SK-N-SH (cell line): ENCODE results near the gene HERC5. TPM values are rescaled to one million over a fixed set of nuclear protein-coding genes. Genes with fewer than 3 reads are reported as not detected.

Experiments used
- CTCF ChIA-PET: fragments of 300-600, 350-600 bp; formaldehyde crosslinking; extraction: SDS; loops from one replicate; lab custom pipeline; 2021; lab: Yijun Ruan, JAX
- POLR2A ChIA-PET: fragments of 350-600 bp; sonication (Branson Sonifier 250); formaldehyde crosslinking; extraction: SDS; loops from one replicate; lab custom pipeline; 2020; ENCODE audit warnings: antibody characterized with exemption, inconsistent platforms; lab: Yijun Ruan, JAX
- DNase-seq: peaks from one replicate; pipeline ENCODE4 v3.0.0; 2012
- H2AFZ ChIP-seq: fragments of 200-600 bp; sonication (generic); 2 replicates; pipeline ENCODE4 v1.8.1; 2016; ENCODE audit warnings: antibody characterized with exemption, mild to moderate bottlenecking, low read depth
- H3F3A ChIP-seq: fragments of 200-600 bp; sonication (generic); replicated peaks from 2 replicates; pipeline ENCODE3; 2016; ENCODE audit warnings: antibody characterized with exemption, mild to moderate bottlenecking; ENCODE audit not compliant: insufficient read depth
- H3K27ac ChIP-seq, 2 experiments: fragments of 200-500 bp in 1 of 2; fragments of 200-600 bp in 1 of 2; sonication (Bioruptor generic) in 1 of 2; sonication (generic), shearing (Covaris generic) in 1 of 2; 2 replicates each; pipeline versions ENCODE4 v1.5.1 to v1.6.1; 2014 to 2016; ENCODE audit warnings: low read depth in 2 of 2, inconsistent platforms in 1 of 2, low read length in 1 of 2, mild to moderate bottlenecking in 1 of 2, mixed read lengths in 1 of 2
- H3K27me3 ChIP-seq: fragments of 200-600 bp; sonication (generic), shearing (Covaris generic); 2 replicates; pipeline ENCODE4 v1.6.1; 2016; ENCODE audit warnings: mixed run types; ENCODE audit not compliant: insufficient read depth
- H3K36me3 ChIP-seq, 2 experiments: fragments of 200-500 bp in 1 of 2; fragments of 200-600 bp in 1 of 2; sonication (Bioruptor generic) in 1 of 2; sonication (generic) in 1 of 2; replicated peaks in 1 of 2; 2 replicates each; pipeline versions ENCODE3 to v1.5.1; 2014 to 2016; ENCODE audit warnings: low read length in 1 of 2, mild to moderate bottlenecking in 1 of 2; ENCODE audit not compliant: insufficient read depth in 2 of 2, control insufficient read depth in 1 of 2
- H3K4me1 ChIP-seq, 2 experiments: fragments of 200-500 bp in 1 of 2; fragments of 200-600 bp in 1 of 2; sonication (Bioruptor generic) in 1 of 2; sonication (generic), shearing (Covaris generic) in 1 of 2; 2 replicates each; pipeline versions ENCODE4 v1.5.1 to v1.6.1; 2014 to 2016; ENCODE audit warnings: low read depth in 1 of 2, low read length in 1 of 2, mixed run types in 1 of 2; ENCODE audit not compliant: insufficient read depth in 2 of 2, control insufficient read depth in 1 of 2
- H3K4me2 ChIP-seq: fragments of 200-600 bp; sonication (generic), shearing (Covaris generic); 2 replicates; pipeline ENCODE4 v1.6.1; 2017; ENCODE audit warnings: mixed run types
- H3K4me3 ChIP-seq, 2 experiments: fragments of 200-500 bp in 1 of 2; fragments of 200-600 bp in 1 of 2; sonication (Bioruptor generic) in 1 of 2; sonication (generic), shearing (Covaris generic) in 1 of 2; 2 replicates each; pipeline versions ENCODE4 v1.5.1 to v1.8.1; 2014 to 2016; ENCODE audit warnings: low read depth in 2 of 2, inconsistent platforms in 1 of 2, low read length in 1 of 2, mild to moderate bottlenecking in 1 of 2, mixed read lengths in 1 of 2, moderate library complexity in 1 of 2
- H3K79me2 ChIP-seq: fragments of 200-600 bp; sonication (generic); 2 replicates; pipeline ENCODE4 v1.8.1; 2017; ENCODE audit warnings: mild to moderate bottlenecking; ENCODE audit not compliant: insufficient read depth
- H3K9ac ChIP-seq: fragments of 200-600 bp; sonication (generic); 2 replicates; pipeline ENCODE4 v1.6.1; 2017; ENCODE audit warnings: mixed run types
- H3K9me2 ChIP-seq: fragments of 200-600 bp; sonication (generic); 2 replicates; pipeline ENCODE4 v1.6.1; 2017; ENCODE audit warnings: mixed run types
- H3K9me3 ChIP-seq: fragments of 200-600 bp; sonication (generic); 2 replicates; pipeline ENCODE4 v1.6.1; 2017; ENCODE audit warnings: mixed run types, mild to moderate bottlenecking, moderate library complexity
- H4K20me1 ChIP-seq: fragments of 200-600 bp; sonication (generic); 2 replicates; pipeline ENCODE4 v1.6.1; 2017; ENCODE audit warnings: mild to moderate bottlenecking, mixed run types; ENCODE audit not compliant: insufficient read depth
- ELF1 ChIP-seq: IDR thresholded peaks from 2 replicates; pipeline ENCODE4 v1.4.0; 2012
- EP300 ChIP-seq, 2 experiments: IDR thresholded peaks; 2 replicates each; pipeline versions ENCODE4 v1.4.0 to v1.6.1; 2012; ENCODE audit warnings: borderline replicate concordance in 1 of 2, low read depth in 1 of 2, low read length in 1 of 2
- EZH2phosphoT487 ChIP-seq: fragments of 200-600 bp; sonication (generic); IDR thresholded peaks from 2 replicates; pipeline ENCODE4 v1.6.1; 2017; ENCODE audit warnings: low read depth, mixed run types, mild to moderate bottlenecking, antibody characterized with exemption, moderate library complexity, borderline replicate concordance
- FOSL2 ChIP-seq: IDR thresholded peaks from 2 replicates; pipeline ENCODE4 v1.4.0; 2012; ENCODE audit warnings: low read depth, mild to moderate bottlenecking, moderate library complexity, borderline replicate concordance
- GATA2 ChIP-seq: sonication (generic); formaldehyde crosslinking; IDR thresholded peaks from 2 replicates; pipeline ENCODE4 v1.5.0; 2020; ENCODE audit warnings: mild to moderate bottlenecking, missing genetic modification reagents
- JUND ChIP-seq: IDR thresholded peaks from 2 replicates; pipeline ENCODE4 v1.4.0; 2012
- NFIC ChIP-seq: IDR thresholded peaks from 2 replicates; pipeline ENCODE4 v1.4.0; 2012; ENCODE audit warnings: borderline replicate concordance
- POLR2AphosphoS5 ChIP-seq: IDR thresholded peaks from 2 replicates; pipeline ENCODE4 v1.6.1; 2012; ENCODE audit warnings: low read depth, low read length
- RCOR1 ChIP-seq: fragments of 150-350 bp; IDR thresholded peaks from 2 replicates; pipeline ENCODE4 v1.6.1; 2017; ENCODE audit warnings: antibody characterized with exemption, low read length
- REST ChIP-seq: IDR thresholded peaks from 2 replicates; pipeline ENCODE4 v1.6.1; 2012; ENCODE audit warnings: mild to moderate bottlenecking, low read depth, low read length, moderate library complexity
- RFX5 ChIP-seq: IDR thresholded peaks from 2 replicates; pipeline ENCODE4 v1.6.1; 2012; ENCODE audit warnings: mild to moderate bottlenecking, improper control_type of control experiment, low read length
- RXRA ChIP-seq: IDR thresholded peaks from 2 replicates; pipeline ENCODE4 v1.4.0; 2012; ENCODE audit warnings: low read depth, mild to moderate bottlenecking, borderline replicate concordance
- SMC3 ChIP-seq: IDR thresholded peaks from 2 replicates; pipeline ENCODE4 v1.6.1; 2012; ENCODE audit warnings: low read depth, low read length, improper control_type of control experiment
- TAF1 ChIP-seq: IDR thresholded peaks from 2 replicates; pipeline ENCODE4 v1.6.1; 2012; ENCODE audit warnings: low read depth, mild to moderate bottlenecking, low read length, moderate library complexity, borderline replicate concordance
- TCF12 ChIP-seq: IDR thresholded peaks from 2 replicates; pipeline ENCODE4 v1.4.0; 2012
- YY1 ChIP-seq: IDR thresholded peaks from 2 replicates; pipeline ENCODE4 v1.4.0; 2012; ENCODE audit warnings: low read depth, mild to moderate bottlenecking
- WGBS: methylation state at CpG from one replicate; pipeline ENCODE4 v1.1.6; 2017; ENCODE audit warnings: low lambda C conversion rate; 5-methylcytosine and 5-hydroxymethylcytosine counted together
- polyA plus RNA-seq, 3 experiments: library from polyadenylated mRNA; depleted of rRNA; stranded (reverse); fragments of >200 nt; gene quantifications; 2 replicates each; pipeline ENCODE4 v1.2.3, GENCODE V29; 2012

The HERC5 gene
- polyA plus RNA-seq, 1 of the 3 experiments (the other 2 are of a cell fraction): 0.15 TPM

GRCh38 chr4:88533088-88533790 lies 76.3 kb downstream of the HERC5 start:
- peaks cover 0 to 11% of the 10 kb centered on the region in 2 experiments; a peak in 2 of 4 replicates for H3K4me1 ChIP-seq
- H3K27me3 ChIP-seq: no peaks in the 10 kb centered on the region
- TF ChIP-seq FOSL2 (no peak), RXRA (no peak), GATA2 (CRISPR knock-in tag) (no peak), REST (no peak), TCF12 (peak; percentile 29; the same call in 1 of the 2 replicates), JUND (0 out of 2 replicates have a peak, but pooled peaks have one; percentile 5)
- 61% methylated on average over 6 of the region's 6 CpGs for WGBS
- H3K9me3 ChIP-seq: no peaks in the 10 kb centered on the region
- H4K20me1 ChIP-seq: no peaks in the 10 kb centered on the region
- H3K9me2 ChIP-seq: no peaks in the 10 kb centered on the region
- H3K4me2 ChIP-seq: peak overlapping the region; percentile 69
- H3K4me3 ChIP-seq: peak overlapping the region in 1 of 2 experiments; percentile 46; a peak in 1 of 4 replicates
- 0 out of 2 replicates have a peak overlapping the region, but pooled peaks have one; percentile 15 for H2AFZ ChIP-seq
- no peaks in the 10 kb centered on the region for H3K36me3 ChIP-seq
- H3K9ac ChIP-seq: peak overlapping the region; percentile 80; the same call in 1 of the 2 replicates
- H3F3A ChIP-seq: peaks cover 41% of the 10 kb centered on the region
- CTCF ChIA-PET: interaction anchor here (0.7 kb wide), 1 partner anchor 126 kb away, joined by 4 read pairs; no protein-coding TSS in a partner anchor
- POLR2A ChIA-PET: no interaction called here
- peak overlapping the region; percentile 62 to 100; a peak in 3 of 4 replicates for H3K27ac ChIP-seq
- DNase-seq: no peak
- peaks cover 36% of the 10 kb centered on the region for H3K79me2 ChIP-seq

- peaks cover 29% of the 10 kb centered on the region for H3K79me2 ChIP-seq
- no peaks in the 10 kb centered on the region for H3K9me2 ChIP-seq
- H3K4me3 ChIP-seq: peak overlapping the region; percentile 17 to 46; a peak in 2 of 4 replicates
- peak overlapping the region; percentile 80 for H3K9ac ChIP-seq
- peak overlapping the region; percentile 62 to 100; a peak in 3 of 4 replicates for H3K27ac ChIP-seq
- CTCF ChIA-PET: interaction anchor here (1.2 to 1.7 kb wide), 2 partner anchors 7 to 125 kb away, joined by 6 to 11 read pairs; no protein-coding TSS in a partner anchor
- H3K4me2 ChIP-seq: peak overlapping the region; percentile 69
- 11% methylated on average over 4 of the region's 4 CpGs for WGBS
- POLR2A ChIA-PET: no interaction called here
- H3K27me3 ChIP-seq: no peaks in the 10 kb centered on the region
- no peaks in the 10 kb centered on the region for H4K20me1 ChIP-seq
- peaks cover 0 to 11% of the 10 kb centered on the region in 2 experiments; a peak in 2 of 4 replicates for H3K4me1 ChIP-seq
- DNase-seq: no peak
- H3F3A ChIP-seq: peaks cover 41% of the 10 kb centered on the region
- H3K9me3 ChIP-seq: no peaks in the 10 kb centered on the region
- peak overlapping the region; percentile 15; the same call in 1 of the 2 replicates for H2AFZ ChIP-seq
- no peaks in the 10 kb centered on the region for H3K36me3 ChIP-seq
- peak; percentile 36; the same call in 1 of the 2 replicates for TF ChIP-seq YY1
- peak; percentile 40; the same call in 1 of the 2 replicates for TF ChIP-seq POLR2AphosphoS5
- TF ChIP-seq TCF12: peak; percentile 70
- peak; percentile 68 for TF ChIP-seq NFIC
- no peak for TF ChIP-seq RCOR1
- TF ChIP-seq ELF1: no peak; the same call in none of the 2 replicates
- TF ChIP-seq GATA2 (CRISPR knock-in tag): no peak
- no peak for TF ChIP-seq REST
- no peak for TF ChIP-seq SMC3
- no peak for TF ChIP-seq RFX5
- TF ChIP-seq EP300 (IDR thresholded peaks at IDR 0.05; ENCODE audit: borderline replicate concordance in 1 of 2, low read depth in 1 of 2, low read length in 1 of 2): peak in 1 of 2 experiments; percentile 59; a peak in 2 of 4 replicates
- 0 out of 2 replicates have a peak, but pooled peaks have one; percentile 37 for TF ChIP-seq TAF1
- no peak for TF ChIP-seq EZH2phosphoT487
These were observed 77.2 kb downstream of the HERC5 start for GRCh38 chr4:88533937-88534750.
